Neutrophil (primary cell): ENCODE measurements around the gene VDR.

Experiments used
- H3K27ac ChIP-seq: fragments of 200-600 bp; sonication (generic); 2 replicates; pipeline ENCODE4 v1.5.1; 2016; ENCODE audit warnings: mild to moderate bottlenecking, moderate library complexity
- H3K27me3 ChIP-seq: fragments of 200-600 bp; sonication (generic); 2 replicates; pipeline ENCODE4 v1.6.0; 2016; ENCODE audit warnings: mild to moderate bottlenecking
- H3K36me3 ChIP-seq: fragments of 200-600 bp; sonication (generic); 2 replicates; pipeline ENCODE4 v1.5.1; 2017
- H3K4me1 ChIP-seq, 2 experiments: fragments of 200-600 bp in 1 of 2; sonication (generic) in 1 of 2; 1 replicate in 1 of 2; 2 replicates in 1 of 2; pipeline versions ENCODE4 v1.5.1 to v1.6.1; 2013 to 2016; ENCODE audit warnings: low read depth in 1 of 2, low read length in 1 of 2, mild to moderate bottlenecking in 1 of 2, moderate library complexity in 1 of 2; ENCODE audit not compliant: control insufficient read depth in 1 of 2, insufficient read depth in 1 of 2
- H3K4me3 ChIP-seq, 2 experiments: fragments of 200-600 bp in 1 of 2; sonication (generic) in 1 of 2; 1 replicate in 1 of 2; 2 replicates in 1 of 2; pipeline ENCODE4 v1.5.1; 2013 to 2016; ENCODE audit warnings: low read depth in 1 of 2, low read length in 1 of 2, mild to moderate bottlenecking in 1 of 2, moderate library complexity in 1 of 2
- H3K9me3 ChIP-seq: fragments of 200-600 bp; sonication (generic); 2 replicates; pipeline ENCODE4 v1.5.1; 2016
- CTCF ChIP-seq: fragments of 200-600 bp; sonication (generic); IDR thresholded peaks from 2 replicates; pipeline ENCODE4 v1.5.1; 2016; ENCODE audit warnings: antibody characterized with exemption

VDR gene

GRCh38 chr12:47941871-47942613 lies 37.2 kb upstream of the VDR start:
- H3K27me3 ChIP-seq, result peaks cover 23% of the 10 kb centered on the region
- H3K9me3 ChIP-seq, result no peaks in the 10 kb centered on the region
- H3K4me1 ChIP-seq, result peaks cover 9 to 13% of the 10 kb centered on the region in 2 experiments
- H3K27ac ChIP-seq, result no peak overlapping the region
- peak; percentile 6 for TF ChIP-seq CTCF
- H3K4me3 ChIP-seq, result no peak overlapping the region
- no peaks in the 10 kb centered on the region for H3K36me3 ChIP-seq

- TF ChIP-seq CTCF, result no peak
- H3K27ac ChIP-seq, result no peak overlapping the region
- peaks cover 3 to 7% of the 10 kb centered on the region in 2 experiments for H3K4me1 ChIP-seq
Observed at GRCh38 chr12:47941475-47941780, 36.6 kb upstream of the VDR start.

DNA sequence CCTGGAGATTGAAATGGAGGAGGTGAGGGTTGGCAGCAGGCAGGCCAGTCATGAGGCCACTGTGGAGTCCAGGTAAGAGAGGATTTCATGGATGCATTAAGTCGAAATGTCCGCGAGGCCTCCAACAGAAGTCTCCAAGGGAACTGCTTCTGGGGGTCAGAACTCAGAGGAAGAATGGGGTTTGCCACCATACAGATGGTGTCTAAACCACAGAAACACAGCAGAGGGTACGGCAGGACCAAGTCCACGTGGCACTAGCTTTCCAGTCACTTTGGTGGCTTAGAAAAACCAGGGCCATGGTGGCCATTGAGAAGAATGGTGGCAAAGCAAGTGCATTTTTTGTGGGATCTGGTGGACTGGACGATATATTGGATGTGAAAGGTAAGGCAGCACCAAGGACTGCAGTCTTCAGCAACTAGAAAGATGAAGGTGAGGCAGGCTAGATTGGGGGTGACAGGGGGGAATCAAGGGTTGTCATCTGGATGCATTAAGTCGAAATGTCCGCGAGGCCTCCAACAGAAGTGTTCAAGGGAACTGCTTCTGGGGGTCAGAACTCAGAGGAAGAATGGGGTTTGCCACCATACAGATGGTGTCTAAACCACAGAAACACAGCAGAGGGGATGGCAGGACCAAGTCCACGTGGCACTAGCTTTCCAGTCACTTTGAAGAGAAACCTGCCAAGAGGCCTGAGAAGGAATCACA lies 36.1 kb upstream of the VDR start:
- TF ChIP-seq CTCF, result no peak
- peaks cover 0 to 2% of the 10 kb centered on the region in 2 experiments for H3K4me1 ChIP-seq
- H3K36me3 ChIP-seq, result no peaks in the 10 kb centered on the region
- peaks cover 23% of the 10 kb centered on the region for H3K27me3 ChIP-seq
- no peak overlapping the region for H3K4me3 ChIP-seq
- no peaks in the 10 kb centered on the region for H3K9me3 ChIP-seq
- no peak overlapping the region for H3K27ac ChIP-seq

More at GRCh38 chr12:47941475-47941780, 36.6 kb upstream of the VDR start:
- Histone ChIP-seq H3K27me3 (peaks cover 23% of the 10 kb centered on the region), H3K4me3 (no peak overlapping the region), H3K36me3 (no peaks in the 10 kb centered on the region), H3K9me3 (no peaks in the 10 kb centered on the region)

DNA sequence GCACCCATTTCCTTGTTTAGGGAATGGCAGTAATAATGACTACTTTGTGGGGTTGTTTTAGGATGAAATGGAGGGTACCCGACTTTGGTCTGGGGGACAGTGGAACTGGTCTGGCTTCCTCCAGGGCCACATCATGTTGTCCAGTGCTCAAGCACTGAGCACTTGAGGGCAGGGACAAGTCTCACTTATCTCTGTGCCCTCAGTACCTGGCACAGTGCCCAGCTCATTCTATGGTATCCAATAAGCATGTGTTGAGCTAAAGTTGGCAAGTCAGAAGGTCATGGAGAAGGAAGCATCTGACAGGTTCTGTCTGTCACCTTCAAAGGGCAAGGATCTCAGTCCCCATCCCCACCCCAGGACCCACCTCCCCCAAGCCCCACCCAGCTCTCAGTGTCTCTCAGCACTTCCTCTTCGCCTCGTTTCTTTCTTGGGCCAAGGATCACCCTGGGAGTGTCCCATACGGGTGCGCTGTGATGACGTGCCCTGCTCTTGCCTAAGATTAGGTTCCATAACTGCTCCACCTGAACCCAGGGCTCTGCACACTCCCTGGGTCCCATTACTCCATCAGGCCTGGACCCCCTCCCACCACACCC lies 34.3 kb upstream of the VDR start:
- H3K27ac ChIP-seq, result no peak overlapping the region
- no peaks in the 10 kb centered on the region for H3K36me3 ChIP-seq
- H3K4me3 ChIP-seq, result no peak overlapping the region
- H3K9me3 ChIP-seq, result no peaks in the 10 kb centered on the region
- no peak for TF ChIP-seq CTCF
- peaks cover 23% of the 10 kb centered on the region for H3K27me3 ChIP-seq
- H3K4me1 ChIP-seq, result no peaks in the 10 kb centered on the region

DNA sequence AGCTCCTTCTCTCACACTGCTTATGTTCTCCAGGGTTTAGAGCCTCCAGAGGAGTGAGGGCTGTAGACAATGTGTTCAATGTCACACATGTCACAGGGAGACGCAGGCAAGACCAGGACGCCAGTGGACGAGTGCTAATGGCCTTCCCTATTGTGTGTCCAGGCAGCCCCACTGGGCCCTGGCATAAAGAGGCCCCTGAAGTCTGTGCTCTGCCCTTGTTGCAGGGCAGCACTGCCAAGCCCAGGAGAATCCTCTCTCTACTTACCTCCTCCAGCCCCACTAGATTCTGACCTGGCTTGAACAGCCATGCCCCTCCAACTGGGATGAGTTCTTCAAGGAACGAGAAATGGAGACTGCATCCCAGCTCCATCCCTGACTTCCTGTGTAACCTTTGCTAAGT lies 33.8 kb upstream of the VDR start:
- H3K27ac ChIP-seq, result no peak overlapping the region
- TF ChIP-seq CTCF, result no peak
- H3K4me3 ChIP-seq, result no peak overlapping the region
- no peaks in the 10 kb centered on the region for H3K4me1 ChIP-seq
- peaks cover 23% of the 10 kb centered on the region for H3K27me3 ChIP-seq
- no peaks in the 10 kb centered on the region for H3K36me3 ChIP-seq
- no peaks in the 10 kb centered on the region for H3K9me3 ChIP-seq
